NOMO-1 treated with DMSO at 0.1 percent for 48 hours (cell line): ENCODE measurements around the gene PDLIM7.

Experiments used
- DNase-seq: peaks from one replicate; lab custom pipeline; 2025; ENCODE audit not compliant: unreplicated experiment; lab: John Stamatoyannopoulos, UW

Gene PDLIM7

GRCh38 chr5:177524941-177525655 lies 27.7 kb upstream of the PDLIM7 start:
- DNase-seq, result no peak

- no peak for DNase-seq
Observed at GRCh38 chr5:177524539-177524900, 27.1 kb upstream of the PDLIM7 start.

GRCh38 chr5:177523711-177524538 lies 26.5 kb upstream of the PDLIM7 start:
- DNase-seq, result no peak

- DNase-seq, result no peak
Observed at GRCh38 chr5:177520916-177521513, 23.6 kb upstream of the PDLIM7 start.

GRCh38 chr5:177520271-177520670 lies 22.9 kb upstream of the PDLIM7 start:
- no peak for DNase-seq

- no peak for DNase-seq
Observed at GRCh38 chr5:177519463-177520235, 22.2 kb upstream of the PDLIM7 start.

GRCh38 chr5:177516601-177517568 lies 19.5 kb upstream of the PDLIM7 start, which contains the start of gene DDX41:
Gene DDX41, minus strand, starts transcription at chr5:177516961. Its CDS starts 16 bp downstream, at chr5:177516945.
- peak; percentile 99 for DNase-seq

- no peak for DNase-seq
Observed at GRCh38 chr5:177515580-177515979, 18.2 kb upstream of the PDLIM7 start.

- no peak for DNase-seq
Observed at GRCh38 chr5:177514541-177514940, 17.1 kb upstream of the PDLIM7 start.

GRCh38 chr5:177513500-177513899 lies 16.1 kb upstream of the PDLIM7 start:
- DNase-seq, result no peak

- DNase-seq, result no peak
Observed at GRCh38 chr5:177512736-177513380, 15.5 kb upstream of the PDLIM7 start.

- no peak for DNase-seq
Observed at GRCh38 chr5:177511796-177512675, 14.6 kb upstream of the PDLIM7 start.

GRCh38 chr5:177511181-177511580 lies 13.8 kb upstream of the PDLIM7 start:
- no peak for DNase-seq

- DNase-seq, result peak; percentile 98
Observed at GRCh38 chr5:177510567-177511053, 13.2 kb upstream of the PDLIM7 start.

GRCh38 chr5:177509991-177510566 lies 12.7 kb upstream of the PDLIM7 start:
- peak; percentile 30 for DNase-seq

GRCh38 chr5:177509381-177509951 lies 12.1 kb upstream of the PDLIM7 start, which contains the start of gene DOK3:
Gene DOK3, minus strand, starts transcription at chr5:177509826. Its CDS starts 286 bp downstream, at chr5:177509540.
- DNase-seq, result peak; percentile 64

GRCh38 chr5:177508837-177509236 lies 11.4 kb upstream of the PDLIM7 start:
- DNase-seq, result peak; percentile 26
